Mucosa of rectum (tissue), 2 donors: Measurements from ENCODE around the gene RYR2.

Experiments used
- H3K27ac ChIP-seq, 2 donors: one replicate each; pipeline ENCODE4 v1.7.0; 2013; ENCODE audit warnings: inconsistent platforms in 2 of 2, low read depth in 2 of 2, low read length in 2 of 2
- H3K27me3 ChIP-seq, 2 donors: one replicate each; pipeline ENCODE4 v1.7.0; 2013; ENCODE audit warnings: low read length in 2 of 2; ENCODE audit not compliant: control insufficient read depth in 2 of 2, insufficient read depth in 2 of 2
- H3K36me3 ChIP-seq, 2 donors: one replicate each; pipeline ENCODE4 v1.7.0; 2013; ENCODE audit warnings: low read length in 2 of 2; ENCODE audit not compliant: control insufficient read depth in 2 of 2, insufficient read depth in 2 of 2
- H3K4me1 ChIP-seq, 2 donors: one replicate each; pipeline ENCODE4 v1.7.0; 2013; ENCODE audit warnings: low read length in 2 of 2, mild to moderate bottlenecking in 1 of 2; ENCODE audit not compliant: control insufficient read depth in 2 of 2, insufficient read depth in 2 of 2
- H3K4me3 ChIP-seq, 2 donors: one replicate each; pipeline ENCODE4 v1.7.0; 2013; ENCODE audit warnings: low read length in 2 of 2
- H3K9ac ChIP-seq, 2 donors: one replicate each; pipeline ENCODE4 v1.7.0; 2013; ENCODE audit warnings: low read length in 2 of 2, low read depth in 1 of 2, mild to moderate bottlenecking in 1 of 2
- H3K9me3 ChIP-seq, 2 donors: one replicate each; pipeline ENCODE4 v1.7.0; 2013; ENCODE audit warnings: low read length in 2 of 2; ENCODE audit not compliant: control insufficient read depth in 2 of 2
- donor health status: healthy.
- donor health status: Normal muscosa, but diverticular disease.

The RYR2 gene

GRCh38 chr1:237677979-237678378 lies 636.0 kb downstream of the RYR2 start:
- Histone ChIP-seq H3K4me1 (no peaks in the 10 kb centered on the region), H3K9me3 (no peaks in the 10 kb centered on the region), H3K9ac (no peak overlapping the region), H3K36me3 (no peaks in the 10 kb centered on the region), H3K27me3 (no peaks in the 10 kb centered on the region), H3K4me3 (no peak overlapping the region), H3K27ac (no peak overlapping the region)

- no peaks in the 10 kb centered on the region for H3K36me3 ChIP-seq
- H3K27me3 ChIP-seq: no peaks in the 10 kb centered on the region
- H3K9ac ChIP-seq: no peak overlapping the region
- H3K4me1 ChIP-seq: peaks cover 0 to 2% of the 10 kb centered on the region in 2 donors
- no peaks in the 10 kb centered on the region for H3K9me3 ChIP-seq
- H3K27ac ChIP-seq: no peak overlapping the region
- no peak overlapping the region for H3K4me3 ChIP-seq
Measured at GRCh38 chr1:237679687-237680086, 637.7 kb downstream of the RYR2 start.

GRCh38 chr1:237681210-237681609 lies 639.2 kb downstream of the RYR2 start:
- H3K27ac ChIP-seq: no peak overlapping the region
- no peaks in the 10 kb centered on the region for H3K36me3 ChIP-seq
- no peak overlapping the region for H3K4me3 ChIP-seq
- H3K27me3 ChIP-seq: no peaks in the 10 kb centered on the region
- H3K9me3 ChIP-seq: no peaks in the 10 kb centered on the region
- no peak overlapping the region for H3K9ac ChIP-seq
- peaks cover 0 to 8% of the 10 kb centered on the region in 2 donors for H3K4me1 ChIP-seq

- peaks cover 0 to 8% of the 10 kb centered on the region in 2 donors for H3K4me1 ChIP-seq
- no peaks in the 10 kb centered on the region for H3K9me3 ChIP-seq
- H3K36me3 ChIP-seq: no peaks in the 10 kb centered on the region
- no peaks in the 10 kb centered on the region for H3K27me3 ChIP-seq
- H3K9ac ChIP-seq: no peak overlapping the region
- no peak overlapping the region for H3K27ac ChIP-seq
- no peak overlapping the region for H3K4me3 ChIP-seq
Measured at GRCh38 chr1:237684236-237684635, 642.3 kb downstream of the RYR2 start.

GRCh38 chr1:237685551-237685950 lies 643.6 kb downstream of the RYR2 start:
- Histone ChIP-seq H3K27me3 (no peaks in the 10 kb centered on the region), H3K4me1 (peaks cover 0 to 8% of the 10 kb centered on the region in 2 donors), H3K9ac (no peak overlapping the region), H3K36me3 (no peaks in the 10 kb centered on the region), H3K4me3 (peak overlapping the region in 1 of 2 donors; percentile 39), H3K9me3 (no peaks in the 10 kb centered on the region), H3K27ac (no peak overlapping the region)

- no peaks in the 10 kb centered on the region for H3K36me3 ChIP-seq
- no peaks in the 10 kb centered on the region for H3K27me3 ChIP-seq
- H3K27ac ChIP-seq: no peak overlapping the region
- H3K9ac ChIP-seq: no peak overlapping the region
- H3K4me3 ChIP-seq: no peak overlapping the region
- peaks cover 0 to 8% of the 10 kb centered on the region in 2 donors for H3K4me1 ChIP-seq
- H3K9me3 ChIP-seq: no peaks in the 10 kb centered on the region
Measured at GRCh38 chr1:237687804-237688203, 645.8 kb downstream of the RYR2 start.

GRCh38 chr1:237690656-237691055 lies 648.7 kb downstream of the RYR2 start:
- H3K4me1 ChIP-seq: peaks cover 0 to 5% of the 10 kb centered on the region in 2 donors
- no peaks in the 10 kb centered on the region for H3K9me3 ChIP-seq
- no peaks in the 10 kb centered on the region for H3K27me3 ChIP-seq
- no peak overlapping the region for H3K27ac ChIP-seq
- no peak overlapping the region for H3K9ac ChIP-seq
- H3K36me3 ChIP-seq: no peaks in the 10 kb centered on the region
- no peak overlapping the region for H3K4me3 ChIP-seq

- H3K9me3 ChIP-seq: no peaks in the 10 kb centered on the region
- H3K4me3 ChIP-seq: no peak overlapping the region
- no peaks in the 10 kb centered on the region for H3K27me3 ChIP-seq
- H3K36me3 ChIP-seq: no peaks in the 10 kb centered on the region
- H3K9ac ChIP-seq: no peak overlapping the region
- H3K4me1 ChIP-seq: no peaks in the 10 kb centered on the region
- H3K27ac ChIP-seq: no peak overlapping the region
Measured at GRCh38 chr1:237692255-237692654, 650.3 kb downstream of the RYR2 start.

- H3K27ac ChIP-seq: no peak overlapping the region
- H3K4me1 ChIP-seq: no peaks in the 10 kb centered on the region
- H3K9me3 ChIP-seq: no peaks in the 10 kb centered on the region
- no peaks in the 10 kb centered on the region for H3K27me3 ChIP-seq
- H3K9ac ChIP-seq: no peak overlapping the region
- no peak overlapping the region for H3K4me3 ChIP-seq
- no peaks in the 10 kb centered on the region for H3K36me3 ChIP-seq
Measured at GRCh38 chr1:237695878-237696277, 653.9 kb downstream of the RYR2 start.

GRCh38 chr1:237700181-237700580 lies 658.2 kb downstream of the RYR2 start:
- H3K36me3 ChIP-seq: no peaks in the 10 kb centered on the region
- H3K9me3 ChIP-seq: no peaks in the 10 kb centered on the region
- H3K9ac ChIP-seq: no peak overlapping the region
- no peaks in the 10 kb centered on the region for H3K27me3 ChIP-seq
- no peak overlapping the region for H3K27ac ChIP-seq
- H3K4me3 ChIP-seq: no peak overlapping the region
- no peaks in the 10 kb centered on the region for H3K4me1 ChIP-seq

GRCh38 chr1:237701534-237701933 lies 659.5 kb downstream of the RYR2 start:
- Histone ChIP-seq H3K36me3 (no peaks in the 10 kb centered on the region), H3K4me1 (no peaks in the 10 kb centered on the region), H3K27me3 (no peaks in the 10 kb centered on the region), H3K27ac (no peak overlapping the region), H3K9me3 (no peaks in the 10 kb centered on the region), H3K9ac (no peak overlapping the region), H3K4me3 (no peak overlapping the region)
